MM.1S (cell line): ENCODE results near the gene FRMPD3.

ENCODE experiments used
- DNase-seq: peaks from one replicate; pipeline ENCODE4 v3.0.0-alpha.2; 2015
- H2AFZ ChIP-seq: fragments of 300-600 bp; sonication (generic); 2 replicates; pipeline ENCODE4 v1.6.0; 2016; ENCODE audit warnings: antibody characterized with exemption, low read length
- H3F3A ChIP-seq: fragments of 300-600 bp; sonication (generic); 2 replicates; pipeline ENCODE4 v1.6.1; 2016; ENCODE audit warnings: mild to moderate bottlenecking, antibody characterized with exemption, low read length, moderate library complexity, mixed read lengths; ENCODE audit not compliant: insufficient read depth
- H3K27ac ChIP-seq: fragments of 300-600 bp; sonication (generic); 2 replicates; pipeline ENCODE4 v1.5.1; 2016; ENCODE audit warnings: mild to moderate bottlenecking, low read length
- H3K27me3 ChIP-seq: fragments of 300-600 bp; sonication (generic); replicated peaks from 2 replicates; pipeline ENCODE4 v1.6.0; 2016; ENCODE audit warnings: low read length; ENCODE audit not compliant: insufficient read depth
- H3K36me3 ChIP-seq: fragments of 300-600 bp; sonication (generic); replicated peaks from 2 replicates; pipeline ENCODE4 v1.6.1; 2016; ENCODE audit warnings: mild to moderate bottlenecking, low read length, mixed read lengths; ENCODE audit not compliant: insufficient read depth
- H3K4me1 ChIP-seq: fragments of 300-600 bp; sonication (generic); 2 replicates; pipeline ENCODE4 v1.6.1; 2016; ENCODE audit warnings: low read length, mixed read lengths
- H3K4me2 ChIP-seq: fragments of 300-600 bp; sonication (generic); 2 replicates; pipeline ENCODE4 v1.6.0; 2016; ENCODE audit warnings: low read depth, low read length
- H3K4me3 ChIP-seq: fragments of 300-600 bp; sonication (generic); 2 replicates; pipeline ENCODE4 v1.5.1; 2016; ENCODE audit warnings: low read length, mixed read lengths
- H3K79me2 ChIP-seq: fragments of 300-600 bp; sonication (generic); 2 replicates; pipeline ENCODE4 v1.6.1; 2016; ENCODE audit warnings: mixed run types, low read length, mixed read lengths
- H3K9ac ChIP-seq: fragments of 300-600 bp; sonication (generic); 2 replicates; pipeline ENCODE4 v1.6.1; 2016; ENCODE audit warnings: low read length, mixed read lengths
- H3K9me2 ChIP-seq: fragments of 300-600 bp; sonication (generic); replicated peaks from 2 replicates; pipeline ENCODE4 v1.6.1; 2016; ENCODE audit warnings: mild to moderate bottlenecking, low read length, mixed read lengths; ENCODE audit not compliant: insufficient read depth
- H3K9me3 ChIP-seq: fragments of 300-600 bp; sonication (generic); replicated peaks from 2 replicates; pipeline ENCODE4 v1.6.1; 2016; ENCODE audit warnings: mild to moderate bottlenecking, low read length, mixed read lengths; ENCODE audit not compliant: insufficient read depth
- H4K20me1 ChIP-seq: fragments of 300-600 bp; sonication (generic); 2 replicates; pipeline ENCODE4 v1.6.1; 2016; ENCODE audit warnings: mild to moderate bottlenecking, low read length, moderate library complexity, mixed read lengths; ENCODE audit not compliant: insufficient read depth
- EZH2 ChIP-seq: fragments of 300-600 bp; sonication (generic); optimal IDR thresholded peaks from 2 replicates; pipeline ENCODE3; 2017; ENCODE audit warnings: low read depth, mild to moderate bottlenecking, antibody characterized with exemption, low read length, mixed read lengths
- EZH2phosphoT487 ChIP-seq: fragments of 300-600 bp; sonication (generic); IDR thresholded peaks from 2 replicates; pipeline ENCODE4 v1.6.1; 2018; ENCODE audit warnings: antibody characterized with exemption, low read length
- TF ChIP-seq, protein P1 (sequence below): fragments of 300-600 bp; sonication (generic); IDR thresholded peaks from 2 replicates; pipeline ENCODE4 v1.5.1; 2016; ENCODE audit warnings: antibody characterized with exemption, low read length, mixed read lengths

FRMPD3 gene

DNA sequence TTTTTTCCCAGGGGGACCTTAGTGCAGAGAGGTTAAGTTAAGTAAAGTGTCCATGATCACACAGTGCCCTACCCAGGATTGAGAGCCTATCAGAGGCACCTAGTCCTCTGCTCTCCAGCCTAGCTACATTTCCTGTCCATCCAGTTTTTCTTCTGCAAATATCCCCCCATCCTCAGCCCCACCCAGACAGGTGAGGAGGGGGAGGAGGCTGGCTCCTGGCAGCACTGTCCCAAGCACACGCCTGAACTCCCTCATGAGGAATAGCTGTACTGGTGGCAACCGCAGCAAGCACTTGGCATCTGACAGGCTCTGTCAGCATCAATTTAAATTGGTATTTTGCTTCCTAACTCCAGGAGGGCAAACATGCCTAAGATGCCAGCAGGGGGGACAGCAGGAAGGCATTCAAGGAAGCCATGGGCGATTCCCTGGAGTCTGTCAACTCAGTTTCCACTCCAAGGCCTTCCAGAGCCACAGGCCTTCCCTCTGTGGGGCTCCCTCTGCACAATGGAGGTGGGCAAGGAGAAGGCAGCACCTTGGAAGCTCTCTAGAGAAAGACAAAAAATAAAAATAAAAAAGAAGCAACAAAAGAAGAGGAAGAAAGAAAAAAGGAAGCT is 6.4 kb upstream of the FRMPD3 start:
- H3K4me3 ChIP-seq: no peak overlapping the region
- no peak overlapping the region for H3K4me2 ChIP-seq
- H3K36me3 ChIP-seq: no peaks in the 10 kb centered on the region
- H3K9me3 ChIP-seq: no peaks in the 10 kb centered on the region
- DNase-seq: no peak
- H3K4me1 ChIP-seq: no peaks in the 10 kb centered on the region
- no peaks in the 10 kb centered on the region for H3K27me3 ChIP-seq
- TF ChIP-seq, protein P1, sequence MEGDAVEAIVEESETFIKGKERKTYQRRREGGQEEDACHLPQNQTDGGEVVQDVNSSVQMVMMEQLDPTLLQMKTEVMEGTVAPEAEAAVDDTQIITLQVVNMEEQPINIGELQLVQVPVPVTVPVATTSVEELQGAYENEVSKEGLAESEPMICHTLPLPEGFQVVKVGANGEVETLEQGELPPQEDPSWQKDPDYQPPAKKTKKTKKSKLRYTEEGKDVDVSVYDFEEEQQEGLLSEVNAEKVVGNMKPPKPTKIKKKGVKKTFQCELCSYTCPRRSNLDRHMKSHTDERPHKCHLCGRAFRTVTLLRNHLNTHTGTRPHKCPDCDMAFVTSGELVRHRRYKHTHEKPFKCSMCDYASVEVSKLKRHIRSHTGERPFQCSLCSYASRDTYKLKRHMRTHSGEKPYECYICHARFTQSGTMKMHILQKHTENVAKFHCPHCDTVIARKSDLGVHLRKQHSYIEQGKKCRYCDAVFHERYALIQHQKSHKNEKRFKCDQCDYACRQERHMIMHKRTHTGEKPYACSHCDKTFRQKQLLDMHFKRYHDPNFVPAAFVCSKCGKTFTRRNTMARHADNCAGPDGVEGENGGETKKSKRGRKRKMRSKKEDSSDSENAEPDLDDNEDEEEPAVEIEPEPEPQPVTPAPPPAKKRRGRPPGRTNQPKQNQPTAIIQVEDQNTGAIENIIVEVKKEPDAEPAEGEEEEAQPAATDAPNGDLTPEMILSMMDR: no peak
- TF ChIP-seq EZH2 (no peak), EZH2phosphoT487 (no peak)
- H3F3A ChIP-seq: no peaks in the 10 kb centered on the region
- no peak overlapping the region for H3K27ac ChIP-seq
- no peaks in the 10 kb centered on the region for H3K79me2 ChIP-seq
- no peak overlapping the region for H2AFZ ChIP-seq
- H3K9me2 ChIP-seq: no peaks in the 10 kb centered on the region
- no peaks in the 10 kb centered on the region for H4K20me1 ChIP-seq
- no peak overlapping the region for H3K9ac ChIP-seq

DNA sequence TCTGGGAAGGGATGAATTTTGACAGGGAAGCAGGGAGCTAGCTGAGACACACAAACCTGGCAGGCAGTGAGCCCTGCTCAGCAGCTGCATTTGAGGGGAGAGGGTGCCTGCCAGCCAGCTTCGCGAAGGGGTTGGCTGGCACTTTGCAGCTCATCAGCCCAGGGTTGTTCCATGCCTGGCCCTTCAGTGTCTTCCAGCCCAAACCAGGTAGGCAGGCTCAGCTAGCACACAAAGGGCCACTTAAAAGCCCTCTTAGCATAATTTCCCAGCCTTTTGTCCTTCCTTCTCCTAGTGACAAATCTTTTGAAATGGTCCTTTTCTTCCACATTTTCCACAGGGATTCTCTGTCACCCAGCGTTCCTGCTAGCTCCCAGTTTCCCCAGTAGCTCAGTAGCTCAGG is 4.3 kb upstream of the FRMPD3 start:
- Histone ChIP-seq H2AFZ (no peak overlapping the region), H3K4me3 (no peak overlapping the region), H3K36me3 (no peaks in the 10 kb centered on the region), H3K9ac (no peak overlapping the region), H4K20me1 (no peaks in the 10 kb centered on the region), H3K4me2 (no peak overlapping the region), H3K27me3 (no peaks in the 10 kb centered on the region), H3K27ac (no peak overlapping the region), H3K9me3 (no peaks in the 10 kb centered on the region), H3K4me1 (no peaks in the 10 kb centered on the region), H3K79me2 (no peaks in the 10 kb centered on the region), H3F3A (no peaks in the 10 kb centered on the region), H3K9me2 (no peaks in the 10 kb centered on the region)
- no peak for DNase-seq
- TF ChIP-seq, protein P1: no peak
- TF ChIP-seq EZH2: no peak
- no peak for TF ChIP-seq EZH2phosphoT487

DNA sequence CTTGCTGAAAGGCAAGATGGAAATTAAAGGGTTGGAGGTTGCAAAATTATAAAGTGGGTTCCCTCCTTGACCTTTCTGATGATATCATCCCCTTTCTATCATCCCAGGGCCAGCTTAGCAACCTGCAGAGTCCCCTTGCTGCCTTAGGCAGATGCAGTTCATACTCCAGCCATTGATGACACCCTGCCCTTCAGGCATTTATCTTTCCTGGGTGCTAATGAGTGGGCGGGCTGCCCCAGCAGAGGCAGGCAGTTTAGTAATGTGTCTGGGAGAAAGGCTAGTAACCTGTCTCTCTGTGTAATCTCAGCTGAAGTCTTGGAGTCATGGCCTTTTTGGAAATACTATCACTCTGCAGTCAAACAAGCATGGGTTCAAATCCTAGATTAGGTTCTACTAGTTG is 3.8 kb upstream of the FRMPD3 start:
- H3K79me2 ChIP-seq: no peaks in the 10 kb centered on the region
- no peak overlapping the region for H3K27ac ChIP-seq
- no peak overlapping the region for H3K4me3 ChIP-seq
- H2AFZ ChIP-seq: no peak overlapping the region
- TF ChIP-seq EZH2 (no peak), EZH2phosphoT487 (no peak)
- TF ChIP-seq, protein P1: no peak
- H3K4me1 ChIP-seq: no peaks in the 10 kb centered on the region
- no peak overlapping the region for H3K4me2 ChIP-seq
- H3K27me3 ChIP-seq: no peaks in the 10 kb centered on the region
- H3F3A ChIP-seq: no peaks in the 10 kb centered on the region
- DNase-seq: no peak
- H3K36me3 ChIP-seq: no peaks in the 10 kb centered on the region
- no peaks in the 10 kb centered on the region for H3K9me3 ChIP-seq
- no peaks in the 10 kb centered on the region for H3K9me2 ChIP-seq
- H3K9ac ChIP-seq: no peak overlapping the region
- H4K20me1 ChIP-seq: no peaks in the 10 kb centered on the region
